HG03469 (cell line): Measurements from ENCODE around the gene SCRG1.
A peak's percentile ranks its signal among the peaks of the same experiment; 100 is the strongest.

Source experiments
- ATAC-seq: cut with Tn5 transposase; IDR thresholded peaks from one replicate; pipeline ENCODE4 v1.9.1; 2021; ENCODE audit warnings: mild to moderate bottlenecking, moderate library complexity, moderate number of reproducible peaks; ENCODE audit not compliant: unreplicated experiment

Gene SCRG1

DNA sequence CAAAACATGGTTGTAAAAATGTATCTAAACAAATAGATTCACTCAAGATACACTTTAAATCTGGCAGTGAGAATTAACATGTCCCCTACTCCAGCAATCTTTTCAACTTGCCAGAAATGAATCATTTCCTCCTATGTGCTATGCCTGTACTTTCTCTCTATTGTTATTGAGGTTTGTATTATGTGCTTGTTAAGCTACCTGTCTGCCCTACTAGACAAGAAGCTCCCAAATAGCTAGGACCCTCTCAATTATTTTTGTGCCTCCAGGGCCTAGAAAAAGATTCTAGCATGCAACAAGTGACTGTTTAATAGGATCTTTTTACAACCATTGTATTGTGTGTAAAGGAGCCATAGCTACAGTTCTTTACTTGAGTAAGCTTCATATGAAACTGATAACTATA, 31.6 kb downstream of the SCRG1 start:
- peak; percentile 28 for ATAC-seq

- no peak for ATAC-seq
These were observed 33.4 kb downstream of the SCRG1 start for GRCh38 chr4:173365359-173365996.

DNA sequence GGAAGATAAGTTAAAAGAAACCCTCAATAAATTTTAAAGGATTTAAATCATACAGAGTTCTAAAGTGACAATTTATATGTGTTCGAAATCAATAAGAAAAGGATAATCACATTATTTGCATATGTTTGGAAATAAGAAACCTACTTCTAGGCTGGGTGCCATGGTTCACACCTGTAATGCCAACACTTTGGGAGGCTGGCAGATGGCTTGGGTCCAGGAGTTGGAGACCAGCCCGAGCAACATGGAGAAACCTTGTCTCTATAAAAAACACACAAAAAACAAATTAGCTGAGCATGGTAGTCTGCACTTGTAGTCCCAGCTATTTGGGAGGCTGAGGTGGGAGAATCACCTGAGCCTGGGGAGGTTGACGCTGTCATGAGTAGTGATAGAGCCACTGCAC, 36.2 kb downstream of the SCRG1 start:
- ATAC-seq, result no peak

DNA sequence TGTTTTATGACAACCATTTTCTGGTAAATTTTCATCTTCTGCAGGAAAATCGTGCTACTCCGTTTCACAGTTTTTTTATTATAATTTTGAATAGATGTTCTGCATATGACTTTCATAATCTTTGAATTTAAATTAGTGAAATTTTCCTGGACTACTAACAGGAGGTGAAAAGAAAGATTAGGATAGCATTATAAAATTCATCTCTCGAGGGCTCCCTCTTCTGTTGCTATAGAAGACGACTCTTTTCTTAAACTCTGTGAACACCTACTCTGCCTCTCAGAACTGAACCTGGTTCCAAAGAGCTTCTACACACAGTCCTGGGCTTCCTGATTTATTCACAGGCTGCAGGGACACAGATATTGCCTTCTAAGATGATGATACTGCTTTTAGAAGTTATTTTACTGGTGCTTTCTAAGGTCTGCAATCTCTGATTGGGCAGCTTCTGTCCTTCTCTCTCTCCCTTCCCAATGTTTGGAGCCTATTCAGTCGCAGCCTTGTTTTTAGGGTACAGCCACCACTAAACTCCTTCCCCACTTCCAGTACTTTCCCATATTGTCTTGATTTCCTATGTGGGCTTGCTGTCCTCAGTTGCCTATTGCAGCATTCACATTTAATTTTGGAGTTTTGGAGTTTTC, 38.2 kb downstream of the SCRG1 start:
- ATAC-seq, result no peak

DNA sequence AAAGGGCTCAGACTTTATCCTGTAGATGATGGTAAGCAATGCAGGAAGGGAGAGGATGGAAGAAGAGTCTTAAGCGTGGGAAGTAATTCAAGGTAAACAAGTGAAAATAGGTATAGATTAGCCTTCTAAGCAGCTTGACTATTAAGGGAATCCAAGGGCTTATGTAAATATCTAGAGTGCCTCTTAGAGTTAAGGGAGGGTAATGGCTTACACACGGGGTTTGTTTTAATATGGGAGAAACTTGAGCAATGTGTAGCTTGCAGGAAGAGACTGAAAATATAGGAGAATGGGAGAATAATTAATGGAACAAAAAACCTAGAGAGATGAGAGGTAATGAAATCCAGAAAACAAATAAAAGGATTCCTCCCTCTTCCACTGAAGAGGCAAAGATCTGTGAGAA, 41.0 kb downstream of the SCRG1 start:
- ATAC-seq, result no peak

DNA sequence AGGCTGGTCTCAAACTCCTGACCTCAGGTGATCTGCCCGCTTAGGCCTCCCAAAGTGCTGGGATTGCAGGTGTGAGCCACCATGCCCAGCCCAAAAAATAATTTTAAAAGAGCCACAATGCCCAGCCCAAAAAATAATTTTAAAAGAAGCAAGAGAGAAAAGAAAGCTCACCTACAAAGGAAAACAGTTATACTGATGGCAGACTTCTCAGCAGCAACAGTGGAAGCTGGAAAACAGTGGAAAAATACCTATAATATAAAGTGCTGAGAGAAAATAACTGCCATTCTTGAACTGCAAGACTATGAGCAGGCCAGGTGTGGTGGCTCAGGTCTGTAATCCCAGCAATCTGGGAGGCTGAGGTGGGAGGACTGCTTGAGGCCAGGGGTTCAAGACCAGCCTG, 51.4 kb downstream of the SCRG1 start:
- ATAC-seq, result no peak

GRCh38 chr4:173346074-173346473, 52.8 kb downstream of the SCRG1 start:
- ATAC-seq, result no peak

DNA sequence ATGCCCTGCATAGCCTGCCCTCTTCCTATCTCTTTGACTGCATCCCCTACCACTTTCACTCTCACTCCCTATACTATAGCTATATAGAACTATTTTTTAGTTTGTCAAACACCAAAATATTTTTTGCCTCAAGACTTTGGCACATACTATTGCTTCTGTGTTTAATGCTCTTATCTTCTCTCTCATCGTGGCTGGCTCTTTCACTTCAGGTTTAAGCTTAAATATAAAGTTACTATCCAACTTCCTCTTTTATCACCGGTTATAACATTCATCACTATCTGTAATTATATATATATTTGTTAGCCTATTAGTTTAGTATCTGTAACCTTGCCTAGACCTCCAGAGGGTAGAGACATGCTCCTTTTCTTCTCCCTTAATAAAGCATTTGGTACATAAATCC, 53.3 kb downstream of the SCRG1 start:
- ATAC-seq, result no peak

- ATAC-seq, result no peak
These were observed 55.0 kb downstream of the SCRG1 start for GRCh38 chr4:173343832-173344397.

DNA sequence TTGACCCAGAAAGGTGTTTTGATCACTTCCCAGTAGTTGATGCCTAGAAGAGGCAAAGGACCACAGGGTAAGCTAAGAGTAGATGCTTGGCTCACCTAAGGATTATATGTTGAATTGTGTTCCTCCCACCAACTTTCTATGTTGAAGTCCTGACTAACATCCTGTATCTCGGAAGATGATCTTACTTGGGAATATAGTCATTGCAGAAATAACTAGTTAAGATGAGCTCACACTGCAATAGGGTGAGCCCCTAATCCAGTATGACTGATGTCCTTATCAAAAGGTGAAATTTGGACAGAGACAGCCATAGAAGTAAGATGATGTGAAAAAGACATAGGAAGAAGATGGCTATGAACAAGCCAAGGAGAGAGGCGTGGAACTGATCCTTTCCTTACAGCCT, 61.5 kb downstream of the SCRG1 start:
- no peak for ATAC-seq

DNA sequence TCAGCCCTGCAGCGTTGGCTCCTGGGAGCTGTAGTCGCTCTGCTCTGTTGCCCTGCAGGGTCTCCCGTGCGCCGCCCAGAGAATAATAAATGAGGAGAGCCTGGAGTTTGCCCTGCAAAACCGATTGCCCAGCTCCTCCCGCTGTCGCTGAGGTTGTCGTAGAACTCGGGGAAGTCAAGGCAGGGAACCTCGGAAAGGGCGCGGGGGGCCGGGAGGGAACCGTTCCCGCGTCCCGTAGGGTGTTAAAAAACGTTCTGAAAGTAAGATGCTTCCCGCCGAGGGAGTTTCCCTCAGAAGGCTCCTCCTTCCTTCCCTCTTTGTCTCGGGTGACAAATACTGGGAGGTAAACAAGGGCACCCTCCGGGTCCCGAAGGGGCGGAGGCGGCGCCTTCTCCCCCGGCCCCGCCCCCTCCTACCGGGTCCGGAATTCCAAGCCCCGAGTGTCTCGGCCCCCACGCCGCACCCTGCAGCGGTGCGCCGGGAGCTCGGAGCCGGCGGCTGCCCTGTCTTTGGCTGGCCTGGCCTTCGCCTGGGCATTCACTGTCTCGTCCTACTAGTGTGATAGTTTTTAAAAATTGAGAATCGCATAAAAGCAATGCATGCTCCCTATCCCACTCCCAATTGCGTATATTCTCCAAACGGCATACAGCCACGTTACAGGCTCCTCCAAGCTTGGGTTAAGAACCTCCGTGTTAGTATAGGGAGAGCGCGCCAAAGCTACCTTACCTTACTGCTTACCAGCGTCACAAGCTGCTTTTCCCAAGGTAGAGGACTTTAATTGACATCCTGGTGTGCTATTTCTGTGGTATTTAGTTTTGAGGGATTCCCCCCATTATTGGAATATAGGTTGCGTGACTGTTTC, 63.8 kb downstream of the SCRG1 start:
- peak; percentile 26 for ATAC-seq
